GM23338 (cell line): ENCODE measurements around the gene RASSF6. TPM values are rescaled to one million over a fixed set of nuclear protein-coding genes. Genes with fewer than 3 reads are reported as not detected.
"Not testable (repeated sequence)": the region's sequence is repeated elsewhere in the genome, so short reads cannot be mapped to it uniquely, and the experiment has no call there.

Experiments
- ATAC-seq: fragments of 200-7000 bp; cut with Tn5 transposase; 3 replicates; pipeline ENCODE4 v1.9.1; 2020
- DNase-seq: peaks from one replicate; pipeline ENCODE4 v3.0.0-alpha.2; 2015; ENCODE audit warnings: low spot score
- H2AFZ ChIP-seq: fragments of 200-600 bp; sonication (generic); 2 replicates; pipeline ENCODE4 v1.8.0; 2016; ENCODE audit warnings: antibody characterized with exemption, mild to moderate bottlenecking, moderate library complexity
- H3F3A ChIP-seq: fragments of 200-600 bp; sonication (generic); replicated peaks from 2 replicates; pipeline ENCODE4 v1.8.0; 2017; ENCODE audit warnings: antibody characterized with exemption, mixed run types, low read depth
- H3K27ac ChIP-seq: fragments of 200-600 bp; sonication (generic); 2 replicates; pipeline ENCODE4 v1.6.1; 2016; ENCODE audit warnings: low read depth
- H3K27me3 ChIP-seq: fragments of 200-600 bp; sonication (generic); 2 replicates; pipeline ENCODE4 v1.8.0; 2016; ENCODE audit warnings: mild to moderate bottlenecking, mixed run types, moderate library complexity; ENCODE audit not compliant: insufficient read depth
- H3K36me3 ChIP-seq: fragments of 200-600 bp; sonication (generic); 2 replicates; pipeline ENCODE4 v1.8.0; 2016; ENCODE audit warnings: mild to moderate bottlenecking; ENCODE audit not compliant: insufficient read depth
- H3K4me1 ChIP-seq: fragments of 200-600 bp; sonication (generic); 2 replicates; pipeline ENCODE4 v1.8.0; 2016; ENCODE audit warnings: mild to moderate bottlenecking, moderate library complexity; ENCODE audit not compliant: insufficient read depth
- H3K4me2 ChIP-seq: fragments of 200-600 bp; sonication (generic); 2 replicates; pipeline ENCODE4 v1.7.1; 2017; ENCODE audit warnings: mixed run types
- H3K4me3 ChIP-seq: fragments of 200-600 bp; sonication (generic); 2 replicates; pipeline ENCODE4 v1.6.1; 2016; ENCODE audit warnings: mixed run types
- H3K79me2 ChIP-seq: fragments of 200-600 bp; sonication (generic); replicated peaks from 2 replicates; pipeline ENCODE4 v1.8.0; 2017; ENCODE audit warnings: mild to moderate bottlenecking; ENCODE audit not compliant: insufficient read depth
- H3K9me2 ChIP-seq: fragments of 200-600 bp; sonication (generic); 2 replicates; pipeline ENCODE4 v1.8.0; 2017; ENCODE audit not compliant: insufficient read depth
- H4K20me1 ChIP-seq: fragments of 200-600 bp; sonication (generic); replicated peaks from 2 replicates; pipeline ENCODE4 v1.8.0; 2017; ENCODE audit warnings: mild to moderate bottlenecking; ENCODE audit not compliant: insufficient read depth
- H3K27ac Mint-ChIP-seq: 2 replicates; pipeline ENCODE4 v1.8.0; 2020; ENCODE audit warnings: inconsistent platforms, mild to moderate bottlenecking, moderate library complexity, mixed read lengths
- H3K27me3 Mint-ChIP-seq: 3 replicates; pipeline ENCODE4 v1.8.0; 2022; ENCODE audit warnings: low read depth, mild to moderate bottlenecking, moderate library complexity, mixed read lengths, inconsistent platforms; ENCODE audit not compliant: insufficient read depth, poor library complexity
- H3K36me3 Mint-ChIP-seq: 3 replicates; pipeline ENCODE4 v1.8.0; 2021; ENCODE audit warnings: low read depth, mild to moderate bottlenecking, inconsistent platforms, moderate library complexity, mixed read lengths
- H3K4me1 Mint-ChIP-seq: 3 replicates; pipeline ENCODE4 v1.8.0; 2020; ENCODE audit warnings: mild to moderate bottlenecking, inconsistent platforms, mixed read lengths
- H3K4me3 Mint-ChIP-seq: 3 replicates; pipeline ENCODE4 v1.8.0; 2021; ENCODE audit warnings: moderate library complexity, mild to moderate bottlenecking, inconsistent platforms, mixed read lengths
- H3K9me3 Mint-ChIP-seq: 3 replicates; pipeline ENCODE4 v1.8.0; 2020; ENCODE audit warnings: moderate library complexity, mild to moderate bottlenecking, inconsistent platforms, mixed read lengths
- NANOG ChIP-seq: IDR thresholded peaks from 2 replicates; pipeline ENCODE4 v1.6.1; 2016; ENCODE audit warnings: antibody characterized with exemption, borderline replicate concordance
- POLR2AphosphoS5 ChIP-seq: IDR thresholded peaks from 2 replicates; pipeline ENCODE4 v1.6.1; 2016; ENCODE audit warnings: antibody characterized with exemption, low read depth
- polyA plus RNA-seq: library from polyadenylated mRNA; unstranded; fragments of >200 nt; fragmentation: Nextera tagmentation; extraction: Ambion mirVana; gene quantifications from 2 replicates; pipeline ENCODE4 v1.2.1, GENCODE V29; 2016
- total RNA-seq: library from RNA; depleted of rRNA; stranded (reverse); fragments of >200 nt; shearing (Covaris generic); gene quantifications from 2 replicates; pipeline ENCODE4 v1.2.3, GENCODE V29; 2014
- TF ChIP-seq, protein P1 (sequence below), 2 experiments: fragments of 200-600 bp in 1 of 2; sonication (generic) in 1 of 2; conservative IDR thresholded peaks; 2 replicates each; pipeline versions ENCODE4 v1.5.1 to v1.6.1; 2016 to 2017; ENCODE audit warnings: antibody characterized with exemption in 2 of 2, low read depth in 2 of 2, mild to moderate bottlenecking in 2 of 2, moderate library complexity in 1 of 2
- TF ChIP-seq, protein P2 (sequence below): IDR thresholded peaks from 2 replicates; pipeline ENCODE4 v1.6.1; 2016; ENCODE audit warnings: antibody characterized with exemption
- TF ChIP-seq, protein P3 (sequence below): IDR thresholded peaks from one replicate; pipeline ENCODE4 v1.6.1; 2018; ENCODE audit warnings: antibody characterized with exemption; ENCODE audit not compliant: unreplicated experiment

The RASSF6 gene
- total and polyA plus RNA-seq, 2 experiments from 2014 or later: 0.14 to 0.79 TPM

DNA sequence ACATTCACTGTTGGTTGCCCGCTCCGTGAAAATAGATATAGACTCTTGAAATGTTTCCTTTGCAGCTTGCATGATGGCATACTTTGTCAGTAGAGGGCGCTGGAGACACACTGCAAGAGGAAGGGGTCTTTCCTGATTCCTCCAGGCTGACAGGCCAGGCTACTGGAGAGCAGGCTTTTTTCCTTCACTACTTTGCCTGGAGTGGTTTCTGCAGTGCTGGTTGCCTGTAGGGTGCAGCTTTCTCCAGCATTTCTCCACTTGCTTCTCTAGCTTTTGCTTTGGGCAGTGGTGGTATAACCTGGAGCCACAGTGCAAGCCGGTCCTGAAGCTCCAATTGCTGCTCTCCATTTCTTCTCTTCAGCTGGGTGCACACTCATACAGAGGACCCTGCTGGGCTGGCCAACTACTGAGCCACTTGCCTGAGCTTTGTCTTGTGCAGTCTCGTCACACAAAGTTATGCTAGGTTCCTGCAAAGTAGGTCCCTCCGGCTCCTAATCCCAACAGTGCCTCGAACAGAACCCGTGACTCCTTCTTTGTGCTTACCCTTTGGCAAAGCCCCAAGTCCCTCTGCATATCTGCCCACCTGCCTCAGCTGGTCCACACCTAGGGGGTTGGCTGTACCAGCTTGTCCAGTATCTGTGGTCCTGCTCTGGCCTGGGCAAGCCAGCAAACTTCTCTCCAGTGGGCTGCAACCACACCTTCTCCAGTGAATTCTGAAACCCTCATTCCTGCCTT lies 46.3 kb downstream of the RASSF6 start (continued):
- TF ChIP-seq, protein P1, sequence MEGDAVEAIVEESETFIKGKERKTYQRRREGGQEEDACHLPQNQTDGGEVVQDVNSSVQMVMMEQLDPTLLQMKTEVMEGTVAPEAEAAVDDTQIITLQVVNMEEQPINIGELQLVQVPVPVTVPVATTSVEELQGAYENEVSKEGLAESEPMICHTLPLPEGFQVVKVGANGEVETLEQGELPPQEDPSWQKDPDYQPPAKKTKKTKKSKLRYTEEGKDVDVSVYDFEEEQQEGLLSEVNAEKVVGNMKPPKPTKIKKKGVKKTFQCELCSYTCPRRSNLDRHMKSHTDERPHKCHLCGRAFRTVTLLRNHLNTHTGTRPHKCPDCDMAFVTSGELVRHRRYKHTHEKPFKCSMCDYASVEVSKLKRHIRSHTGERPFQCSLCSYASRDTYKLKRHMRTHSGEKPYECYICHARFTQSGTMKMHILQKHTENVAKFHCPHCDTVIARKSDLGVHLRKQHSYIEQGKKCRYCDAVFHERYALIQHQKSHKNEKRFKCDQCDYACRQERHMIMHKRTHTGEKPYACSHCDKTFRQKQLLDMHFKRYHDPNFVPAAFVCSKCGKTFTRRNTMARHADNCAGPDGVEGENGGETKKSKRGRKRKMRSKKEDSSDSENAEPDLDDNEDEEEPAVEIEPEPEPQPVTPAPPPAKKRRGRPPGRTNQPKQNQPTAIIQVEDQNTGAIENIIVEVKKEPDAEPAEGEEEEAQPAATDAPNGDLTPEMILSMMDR (conservative IDR thresholded peaks at IDR 0.05; ENCODE audit: low read depth in 2 of 2): peak; percentile 97
- no peak for TF ChIP-seq POLR2AphosphoS5

- not testable (repeated sequence) for H3K4me3 ChIP-seq, H2AFZ ChIP-seq, DNase-seq, H3K4me1 Mint-ChIP-seq, H3K27ac Mint-ChIP-seq, H3F3A ChIP-seq, H3K36me3 ChIP-seq, H3K9me2 ChIP-seq, H3K27me3 ChIP-seq, H3K4me1 ChIP-seq, H3K4me2 ChIP-seq, H3K27me3 Mint-ChIP-seq, ATAC-seq, H3K79me2 ChIP-seq, H3K27ac ChIP-seq, H3K4me3 Mint-ChIP-seq, H4K20me1 ChIP-seq
- H3K36me3 Mint-ChIP-seq: peaks cover 15% of the 10 kb centered on the region
- peaks cover 31% of the 10 kb centered on the region for H3K9me3 Mint-ChIP-seq
Measured at GRCh38 chr4:73550865-73551264, 69.4 kb downstream of the RASSF6 start.

DNA sequence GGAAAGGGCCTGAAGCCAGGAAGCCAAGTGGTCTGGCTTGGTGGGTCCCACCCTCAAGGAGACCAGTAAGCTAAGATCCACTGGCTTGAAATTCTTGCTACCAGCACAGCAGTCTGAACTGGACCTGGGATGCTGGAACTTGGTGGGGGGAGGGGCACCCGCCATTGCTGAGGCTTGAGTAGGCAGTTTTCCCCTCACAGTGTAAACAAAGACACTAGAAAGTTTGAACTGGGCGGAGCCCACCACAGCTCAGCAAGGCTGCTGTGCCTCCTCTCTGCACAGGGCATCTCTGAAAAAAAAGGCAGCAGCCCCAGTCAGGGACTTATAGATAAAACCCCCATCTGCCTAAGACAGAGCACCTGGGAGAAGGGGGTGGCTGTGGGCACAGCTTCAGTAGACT lies 75.6 kb downstream of the RASSF6 start:
- Mint-ChIP-seq H3K27ac (no peak overlapping the region), H3K27me3 (no peaks in the 10 kb centered on the region), H3K4me1 (no peaks in the 10 kb centered on the region), H3K4me3 (no peak overlapping the region), H3K36me3 (peaks cover 6% of the 10 kb centered on the region; the same call in 2 of the 3 replicates), H3K9me3 (peaks cover 14% of the 10 kb centered on the region; the same call in 2 of the 3 replicates)
- Histone ChIP-seq H3K9me2 (no peaks in the 10 kb centered on the region), H2AFZ (no peak overlapping the region), H3K4me3 (no peak overlapping the region), H3K4me2 (no peak overlapping the region), H3F3A (no peaks in the 10 kb centered on the region), H3K4me1 (no peaks in the 10 kb centered on the region), H3K27me3 (no peaks in the 10 kb centered on the region), H3K79me2 (no peaks in the 10 kb centered on the region), H3K36me3 (no peaks in the 10 kb centered on the region), H4K20me1 (no peaks in the 10 kb centered on the region), H3K27ac (no peak overlapping the region)
- TF ChIP-seq, protein P2, sequence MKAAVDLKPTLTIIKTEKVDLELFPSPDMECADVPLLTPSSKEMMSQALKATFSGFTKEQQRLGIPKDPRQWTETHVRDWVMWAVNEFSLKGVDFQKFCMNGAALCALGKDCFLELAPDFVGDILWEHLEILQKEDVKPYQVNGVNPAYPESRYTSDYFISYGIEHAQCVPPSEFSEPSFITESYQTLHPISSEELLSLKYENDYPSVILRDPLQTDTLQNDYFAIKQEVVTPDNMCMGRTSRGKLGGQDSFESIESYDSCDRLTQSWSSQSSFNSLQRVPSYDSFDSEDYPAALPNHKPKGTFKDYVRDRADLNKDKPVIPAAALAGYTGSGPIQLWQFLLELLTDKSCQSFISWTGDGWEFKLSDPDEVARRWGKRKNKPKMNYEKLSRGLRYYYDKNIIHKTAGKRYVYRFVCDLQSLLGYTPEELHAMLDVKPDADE: no peak
- no peak for TF ChIP-seq NANOG
- TF ChIP-seq, protein P3, sequence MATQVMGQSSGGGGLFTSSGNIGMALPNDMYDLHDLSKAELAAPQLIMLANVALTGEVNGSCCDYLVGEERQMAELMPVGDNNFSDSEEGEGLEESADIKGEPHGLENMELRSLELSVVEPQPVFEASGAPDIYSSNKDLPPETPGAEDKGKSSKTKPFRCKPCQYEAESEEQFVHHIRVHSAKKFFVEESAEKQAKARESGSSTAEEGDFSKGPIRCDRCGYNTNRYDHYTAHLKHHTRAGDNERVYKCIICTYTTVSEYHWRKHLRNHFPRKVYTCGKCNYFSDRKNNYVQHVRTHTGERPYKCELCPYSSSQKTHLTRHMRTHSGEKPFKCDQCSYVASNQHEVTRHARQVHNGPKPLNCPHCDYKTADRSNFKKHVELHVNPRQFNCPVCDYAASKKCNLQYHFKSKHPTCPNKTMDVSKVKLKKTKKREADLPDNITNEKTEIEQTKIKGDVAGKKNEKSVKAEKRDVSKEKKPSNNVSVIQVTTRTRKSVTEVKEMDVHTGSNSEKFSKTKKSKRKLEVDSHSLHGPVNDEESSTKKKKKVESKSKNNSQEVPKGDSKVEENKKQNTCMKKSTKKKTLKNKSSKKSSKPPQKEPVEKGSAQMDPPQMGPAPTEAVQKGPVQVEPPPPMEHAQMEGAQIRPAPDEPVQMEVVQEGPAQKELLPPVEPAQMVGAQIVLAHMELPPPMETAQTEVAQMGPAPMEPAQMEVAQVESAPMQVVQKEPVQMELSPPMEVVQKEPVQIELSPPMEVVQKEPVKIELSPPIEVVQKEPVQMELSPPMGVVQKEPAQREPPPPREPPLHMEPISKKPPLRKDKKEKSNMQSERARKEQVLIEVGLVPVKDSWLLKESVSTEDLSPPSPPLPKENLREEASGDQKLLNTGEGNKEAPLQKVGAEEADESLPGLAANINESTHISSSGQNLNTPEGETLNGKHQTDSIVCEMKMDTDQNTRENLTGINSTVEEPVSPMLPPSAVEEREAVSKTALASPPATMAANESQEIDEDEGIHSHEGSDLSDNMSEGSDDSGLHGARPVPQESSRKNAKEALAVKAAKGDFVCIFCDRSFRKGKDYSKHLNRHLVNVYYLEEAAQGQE: no peak
- no peak for DNase-seq
- no peak for ATAC-seq
